GM18858 (cell line): ENCODE data around the gene ARRB1.

Experiments
- ATAC-seq: cut with Tn5 transposase; IDR thresholded peaks from one replicate; pipeline ENCODE4 v1.9.1; 2021; ENCODE audit not compliant: unreplicated experiment

Gene ARRB1

GRCh38 chr11:75236062-75236461 lies 115.4 kb downstream of the ARRB1 start:
- ATAC-seq = no peak

GRCh38 chr11:75233754-75234172 lies 117.7 kb downstream of the ARRB1 start:
- ATAC-seq = no peak

GRCh38 chr11:75230621-75231020 lies 120.8 kb downstream of the ARRB1 start:
- ATAC-seq = no peak

- no peak for ATAC-seq
Measured at GRCh38 chr11:75229466-75229865, 122.0 kb downstream of the ARRB1 start.

GRCh38 chr11:75225794-75226193 lies 125.7 kb downstream of the ARRB1 start:
- no peak for ATAC-seq

GRCh38 chr11:75223954-75224643 lies 127.4 kb downstream of the ARRB1 start:
- no peak for ATAC-seq

- ATAC-seq = no peak
Measured at GRCh38 chr11:75219869-75220268, 131.6 kb downstream of the ARRB1 start.

GRCh38 chr11:75214843-75215242 lies 136.6 kb downstream of the ARRB1 start:
- no peak for ATAC-seq

- ATAC-seq = no peak
Measured at GRCh38 chr11:75214411-75214821, 137.0 kb downstream of the ARRB1 start.
